OCI-LY7 (cell line): ENCODE results near the gene METAP1D. TPM values are rescaled to one million over a fixed set of nuclear protein-coding genes. Genes with fewer than 3 reads are reported as not detected.

ENCODE experiments used
- BruUV-seq: library from RNA; stranded (reverse); fragments of 400-500 nt; replicated peaks from 2 replicates; lab custom pipeline; 2021; lab: Mats Ljungman, UMichigan
- CTCF ChIA-PET: fragments of 300-600 bp; sonication (Branson Sonifier 250); formaldehyde crosslinking; loops from one replicate; lab custom pipeline; 2022; ENCODE audit warnings: antibody characterized with exemption; ENCODE audit not compliant: unreplicated experiment; lab: Charles Lee
- POLR2A ChIA-PET: fragments of 300-600 bp; sonication (Branson Sonifier 250); formaldehyde crosslinking; loops from one replicate; lab custom pipeline; 2022; ENCODE audit warnings: antibody characterized with exemption; lab: Charles Lee
- DNase-seq: peaks from one replicate; pipeline ENCODE4 v3.0.0-alpha.2; 2015; ENCODE audit warnings: low spot score
- H2AFZ ChIP-seq: fragments of 200-600 bp; sonication (generic), shearing (Covaris generic); 2 replicates; pipeline ENCODE4 v1.6.1; 2014; ENCODE audit warnings: mild to moderate bottlenecking, antibody characterized with exemption, low read length, moderate library complexity
- H3K27ac ChIP-seq: fragments of 200-600 bp; sonication (generic); 2 replicates; pipeline ENCODE4 v1.5.1; 2014; ENCODE audit warnings: mixed run types, low read depth, mild to moderate bottlenecking, moderate library complexity, low read length, inconsistent platforms; ENCODE audit not compliant: poor library complexity, severe bottlenecking
- H3K36me3 ChIP-seq: fragments of 200-600 bp; sonication (generic); 2 replicates; pipeline ENCODE4 v1.6.1; 2014; ENCODE audit warnings: mild to moderate bottlenecking, antibody characterized with exemption, low read length, moderate library complexity, mixed read lengths; ENCODE audit not compliant: insufficient read depth
- H3K4me1 ChIP-seq: fragments of 200-600 bp; sonication (generic); 2 replicates; pipeline ENCODE4 v1.5.1; 2014; ENCODE audit warnings: mild to moderate bottlenecking, low read length; ENCODE audit not compliant: insufficient read depth, poor library complexity, severe bottlenecking
- H3K4me2 ChIP-seq: fragments of 200-600 bp; sonication (generic); 2 replicates; pipeline ENCODE4 v1.6.1; 2014; ENCODE audit warnings: mild to moderate bottlenecking, low read length
- H3K4me3 ChIP-seq: fragments of 200-600 bp; sonication (generic); 2 replicates; pipeline ENCODE4 v1.5.1; 2014; ENCODE audit warnings: mild to moderate bottlenecking, low read depth, low read length; ENCODE audit not compliant: poor library complexity, severe bottlenecking
- H3K79me2 ChIP-seq: fragments of 200-600 bp; sonication (generic); 2 replicates; pipeline ENCODE4 v1.6.1; 2016; ENCODE audit warnings: low read depth, mild to moderate bottlenecking, low read length, moderate library complexity, mixed read lengths; ENCODE audit not compliant: insufficient read depth
- H3K9me2 ChIP-seq: fragments of 200-600 bp; sonication (generic); 2 replicates; pipeline ENCODE4 v1.6.1; 2016; ENCODE audit warnings: mild to moderate bottlenecking, low read length, mixed read lengths; ENCODE audit not compliant: insufficient read depth
- H3K9me3 ChIP-seq: fragments of 200-600 bp; sonication (generic); 2 replicates; pipeline ENCODE4 v1.6.1; 2014; ENCODE audit warnings: mild to moderate bottlenecking, mixed run types, low read length, mixed read lengths
- H4K20me1 ChIP-seq: fragments of 200-600 bp; sonication (generic); 2 replicates; pipeline ENCODE4 v1.6.1; 2014; ENCODE audit warnings: mild to moderate bottlenecking, antibody characterized with exemption, low read length, moderate library complexity, mixed read lengths; ENCODE audit not compliant: insufficient read depth
- EZH2phosphoT487 ChIP-seq: fragments of 200-600 bp; sonication (generic); IDR thresholded peaks from 2 replicates; pipeline ENCODE4 v1.6.1; 2018; ENCODE audit warnings: low read depth, borderline replicate concordance, mild to moderate bottlenecking, mixed run types, antibody characterized with exemption, low read length, moderate library complexity, mixed read lengths
- intact Hi-C: fragments of 100-400 bp; cut with micrococcal nuclease; formaldehyde crosslinking; loops from one replicate; pipeline ENCODE4 v1.10.0; 2022; ENCODE audit not compliant: unreplicated experiment
- total RNA-seq, 2 experiments: library from RNA; depleted of rRNA in 1 of 2; stranded (reverse); fragments of >200 nt in 1 of 2; shearing (Covaris generic) in 1 of 2; gene quantifications; 2 replicates each; pipeline ENCODE4 v1.2.3, GENCODE V29; 2014 to 2022
- TF ChIP-seq, protein P1 (sequence below): fragments of 200-600 bp; sonication (generic); conservative IDR thresholded peaks from 2 replicates; pipeline ENCODE4 v1.5.1; 2014; ENCODE audit warnings: mild to moderate bottlenecking, antibody characterized with exemption, low read length, moderate library complexity, mixed read lengths

METAP1D gene
- total RNA-seq, 2 experiments from 2014 or later, result 11.0 to 11.8 TPM

DNA sequence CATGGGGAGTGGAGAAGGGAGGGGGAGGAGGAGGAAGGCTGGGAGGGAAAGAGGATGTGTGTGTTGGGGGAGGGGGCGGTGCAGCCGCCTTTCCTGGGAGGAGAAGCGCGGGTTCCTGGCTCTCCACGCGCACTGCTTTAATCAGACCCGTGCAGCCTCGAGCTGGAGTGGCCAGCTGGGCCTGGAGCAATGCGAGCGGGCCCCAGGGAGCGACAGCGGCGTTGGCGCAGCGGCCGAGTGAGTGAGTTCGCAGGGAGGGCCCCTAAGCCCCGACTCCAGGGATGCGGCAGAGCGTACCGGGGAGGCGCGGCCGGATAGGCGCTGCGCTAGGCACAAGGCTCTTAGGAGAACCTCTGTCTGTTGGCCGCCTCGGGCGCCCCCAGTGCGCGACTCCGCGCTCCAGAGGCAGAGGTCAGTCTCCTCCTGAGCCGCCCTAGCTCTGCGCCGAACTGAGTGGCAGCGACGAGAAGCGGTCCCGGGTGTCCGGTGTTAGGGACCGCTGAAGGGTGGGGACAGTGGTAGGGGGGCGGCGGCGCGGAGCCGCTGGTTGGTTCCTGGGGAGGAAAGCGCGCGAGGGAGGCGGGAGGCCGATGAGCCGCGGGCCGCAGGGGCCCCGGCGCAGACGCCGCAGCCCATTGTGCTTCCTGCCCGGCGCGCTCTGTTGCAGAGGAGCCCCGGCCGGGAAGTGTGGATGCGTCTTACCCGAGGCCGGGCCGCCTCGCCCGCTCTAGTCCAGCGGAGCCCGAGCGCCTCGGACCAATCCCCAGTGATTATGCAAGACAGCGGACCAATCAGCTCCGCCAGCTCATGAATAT is 85.1 kb downstream of the METAP1D start:
- no peaks in the 10 kb centered on the region for H3K79me2 ChIP-seq
- peak overlapping the region; percentile 64 for H3K4me3 ChIP-seq
- no peak overlapping the region for H3K27ac ChIP-seq
- H3K9me3 ChIP-seq, result no peaks in the 10 kb centered on the region
- no peaks in the 10 kb centered on the region for H3K9me2 ChIP-seq
- POLR2A ChIA-PET, result interaction anchor here (1.0 kb wide), 1 partner anchor 19 kb away, joined by 3 read pairs; the partner anchor contains the start of gene DLX2
- TF ChIP-seq, protein P1, sequence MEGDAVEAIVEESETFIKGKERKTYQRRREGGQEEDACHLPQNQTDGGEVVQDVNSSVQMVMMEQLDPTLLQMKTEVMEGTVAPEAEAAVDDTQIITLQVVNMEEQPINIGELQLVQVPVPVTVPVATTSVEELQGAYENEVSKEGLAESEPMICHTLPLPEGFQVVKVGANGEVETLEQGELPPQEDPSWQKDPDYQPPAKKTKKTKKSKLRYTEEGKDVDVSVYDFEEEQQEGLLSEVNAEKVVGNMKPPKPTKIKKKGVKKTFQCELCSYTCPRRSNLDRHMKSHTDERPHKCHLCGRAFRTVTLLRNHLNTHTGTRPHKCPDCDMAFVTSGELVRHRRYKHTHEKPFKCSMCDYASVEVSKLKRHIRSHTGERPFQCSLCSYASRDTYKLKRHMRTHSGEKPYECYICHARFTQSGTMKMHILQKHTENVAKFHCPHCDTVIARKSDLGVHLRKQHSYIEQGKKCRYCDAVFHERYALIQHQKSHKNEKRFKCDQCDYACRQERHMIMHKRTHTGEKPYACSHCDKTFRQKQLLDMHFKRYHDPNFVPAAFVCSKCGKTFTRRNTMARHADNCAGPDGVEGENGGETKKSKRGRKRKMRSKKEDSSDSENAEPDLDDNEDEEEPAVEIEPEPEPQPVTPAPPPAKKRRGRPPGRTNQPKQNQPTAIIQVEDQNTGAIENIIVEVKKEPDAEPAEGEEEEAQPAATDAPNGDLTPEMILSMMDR, result no peak
- CTCF ChIA-PET, result interaction anchor here (0.5 kb wide), 1 partner anchor 14 kb away, joined by 4 read pairs; no protein-coding TSS in a partner anchor
- H3K4me1 ChIP-seq, result peaks cover 6% of the 10 kb centered on the region
- intact Hi-C loops, result no loop called here
- DNase-seq, result peak; percentile 77
- H3K36me3 ChIP-seq, result no peaks in the 10 kb centered on the region
- BruUV-seq, result no TSS peak
- peak overlapping the region; percentile 62 for H3K4me2 ChIP-seq
- peak overlapping the region; percentile 16; the same call in 1 of the 2 replicates for H2AFZ ChIP-seq
- no peaks in the 10 kb centered on the region for H4K20me1 ChIP-seq

DNA sequence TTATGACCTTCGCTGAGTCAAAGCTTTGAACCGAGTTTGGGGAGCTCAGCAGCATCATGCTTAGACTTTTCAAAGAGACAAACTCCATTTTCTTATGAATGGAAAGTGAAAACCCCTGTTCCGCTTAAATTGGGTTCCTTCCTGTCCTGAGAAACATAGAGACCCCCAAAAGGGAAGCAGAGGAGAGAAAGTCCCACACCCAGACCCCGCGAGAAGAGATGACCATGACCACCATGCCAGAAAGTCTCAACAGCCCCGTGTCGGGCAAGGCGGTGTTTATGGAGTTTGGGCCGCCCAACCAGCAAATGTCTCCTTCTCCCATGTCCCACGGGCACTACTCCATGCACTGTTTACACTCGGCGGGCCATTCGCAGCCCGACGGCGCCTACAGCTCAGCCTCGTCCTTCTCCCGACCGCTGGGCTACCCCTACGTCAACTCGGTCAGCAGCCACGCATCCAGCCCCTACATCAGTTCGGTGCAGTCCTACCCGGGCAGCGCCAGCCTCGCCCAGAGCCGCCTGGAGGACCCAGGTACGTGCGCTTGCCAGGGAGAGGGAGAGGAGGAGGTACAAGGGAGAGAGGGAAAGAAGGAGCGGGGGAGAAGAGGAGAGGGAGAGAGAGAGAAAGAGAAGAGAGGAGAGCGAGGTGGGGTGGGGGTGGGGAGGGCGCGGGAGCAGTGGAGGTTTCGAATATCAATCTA is 85.9 kb downstream of the METAP1D start, which contains the start of gene DLX1:
Gene DLX1 (plus strand): TSS at position 48 of the 700 bp plus-strand sequence. CDS start 171 bp downstream, at position 219.
- intact Hi-C loops, result no loop called here
- Histone ChIP-seq H4K20me1 (no peaks in the 10 kb centered on the region), H2AFZ (peak within 1 kb of the TSS; percentile 16; the same call in 1 of the 2 replicates), H3K79me2 (no peaks in the 10 kb centered on the region), H3K4me1 (peaks cover 6% of the 10 kb centered on the region), H3K9me2 (no peaks in the 10 kb centered on the region), H3K27ac (no peak within 1 kb of the TSS), H3K36me3 (no peaks in the 10 kb centered on the region), H3K9me3 (no peaks in the 10 kb centered on the region), H3K4me2 (peak within 1 kb of the TSS; percentile 62), H3K4me3 (peak within 1 kb of the TSS; percentile 64)
- ChIA-PET POLR2A (interaction anchor here (1.0 kb wide), 1 partner anchor 18 kb away, joined by 3 read pairs; the partner anchor contains the start of gene DLX2), CTCF (interaction anchor here (0.5 kb wide), 1 partner anchor 14 kb away, joined by 4 read pairs; no protein-coding TSS in a partner anchor)
- no peak for DNase-seq
- no peak for TF ChIP-seq EZH2phosphoT487
- TF ChIP-seq, protein P1, result no peak
- BruUV-seq, result no TSS peak
